ENCODE measurements around the gene CDCA5. TPM values are rescaled to one million over a fixed set of nuclear protein-coding genes. Genes with fewer than 3 reads are reported as not detected.

CDCA5 gene
- total RNA-seq, 5 donors from 2014 or later (not counting 1 experiment from before 2014, with no cell fraction given): 1.2 to 4.2 (median 1.7) TPM

DNA sequence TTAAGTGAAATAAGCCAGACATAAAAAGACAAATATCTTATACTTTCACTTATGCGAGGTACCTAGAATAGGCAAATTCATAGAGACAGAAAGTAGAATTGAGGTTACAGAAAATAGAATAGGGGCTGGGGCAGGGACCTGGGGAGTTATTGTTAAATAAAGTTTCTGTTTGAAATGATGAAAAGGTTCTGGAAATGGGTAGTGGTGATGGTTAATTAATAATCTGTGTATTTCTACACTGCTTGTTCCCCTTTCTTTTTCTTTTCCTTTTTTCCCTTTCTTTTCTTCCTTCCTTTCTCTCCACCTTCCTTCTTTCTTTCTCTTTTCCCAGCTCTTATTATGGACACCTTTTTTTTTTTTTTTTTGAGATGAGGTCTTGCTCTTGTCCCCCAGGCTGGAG lies 28.3 kb downstream of the CDCA5 start:
- Mint-ChIP-seq H3K27ac (peak overlapping the region in 1 of 2 donors; percentile 16), H3K36me3 (no peaks in the 10 kb centered on the region), H3K4me3 (no peak overlapping the region), H3K4me1 (peaks cover 15 to 19% (median 18%) of the 10 kb centered on the region in 3 donors), H3K9me3 (no peaks in the 10 kb centered on the region), H3K27me3 (no peaks in the 10 kb centered on the region)
- WGBS (ENCODE audit: insufficient coverage): no CpG with 5 or more reads among the region's 1 CpG
- no peaks in the 10 kb centered on the region for H3K36me3 ChIP-seq (ENCODE audit: control insufficient read depth in 2 of 2, extremely low read depth in 1 of 2, insufficient read depth in 1 of 2, low read length in 1 of 2)
- H3K4me3 ChIP-seq (ENCODE audit: control insufficient read depth in 1 of 2, extremely low read depth in 1 of 2, low read length in 1 of 2): no peak overlapping the region
- peaks cover 0 to 17% of the 10 kb centered on the region in 2 experiments for H3K27me3 ChIP-seq (replicated peaks in 1 of 2; ENCODE audit: control insufficient read depth in 2 of 2, extremely low read depth in 1 of 2, insufficient read depth in 2 of 2, low read length in 1 of 2)
- no peak for DNase-seq
- H3K27ac ChIP-seq (ENCODE audit: low read length): no peak overlapping the region
- CTCF ChIA-PET: no interaction called here
- no peak for ATAC-seq (replicated peaks in 1 of 4)
- H3K4me1 ChIP-seq (ENCODE audit: control insufficient read depth in 1 of 2, extremely low read depth in 1 of 2, insufficient read depth in 2 of 2, low read length in 2 of 2): peaks cover 8 to 17% of the 10 kb centered on the region in 2 experiments
- POLR2A ChIA-PET: no interaction called here
- H3K9me3 ChIP-seq: no peaks in the 10 kb centered on the region

GRCh38 chr11:65053827-65054508 lies 29.9 kb downstream of the CDCA5 start:
- POLR2A ChIA-PET: no interaction called here

GRCh38 chr11:65051398-65051858 lies 32.4 kb downstream of the CDCA5 start:
- H3K27me3 Mint-ChIP-seq: no peaks in the 10 kb centered on the region
- DNase-seq (no peak), ATAC-seq (replicated peaks in 1 of 4) (no peak)
- Histone ChIP-seq H3K36me3 (ENCODE audit: control insufficient read depth in 2 of 2, extremely low read depth in 1 of 2, insufficient read depth in 1 of 2, low read length in 1 of 2) (no peaks in the 10 kb centered on the region), H3K27ac (ENCODE audit: low read length) (no peak overlapping the region), H3K27me3 (replicated peaks in 1 of 2; ENCODE audit: control insufficient read depth in 2 of 2, extremely low read depth in 1 of 2, insufficient read depth in 2 of 2, low read length in 1 of 2) (peaks cover 0 to 13% of the 10 kb centered on the region in 2 experiments), H3K9me3 (no peaks in the 10 kb centered on the region), H3K4me3 (ENCODE audit: control insufficient read depth in 1 of 2, extremely low read depth in 1 of 2, low read length in 1 of 2) (no peak overlapping the region), H3K4me1 (ENCODE audit: control insufficient read depth in 1 of 2, extremely low read depth in 1 of 2, insufficient read depth in 2 of 2, low read length in 2 of 2) (peaks cover 8 to 36% of the 10 kb centered on the region in 2 experiments)
- ChIA-PET POLR2A (no interaction called here), CTCF (no interaction called here)
- no peaks in the 10 kb centered on the region for H3K36me3 Mint-ChIP-seq
- H3K4me1 Mint-ChIP-seq: peaks cover 28 to 36% (median 29%) of the 10 kb centered on the region in 3 donors
- 86% methylated on average over 4 of the region's 9 CpGs for WGBS (ENCODE audit: insufficient coverage)
- H3K9me3 Mint-ChIP-seq: no peaks in the 10 kb centered on the region
- no peak overlapping the region for H3K27ac Mint-ChIP-seq
- H3K4me3 Mint-ChIP-seq: no peak overlapping the region

More at GRCh38 chr11:65053827-65054508, 29.9 kb downstream of the CDCA5 start:
- no peaks in the 10 kb centered on the region for H3K9me3 Mint-ChIP-seq
- Histone ChIP-seq H3K27me3 (replicated peaks in 1 of 2; ENCODE audit: control insufficient read depth in 2 of 2, extremely low read depth in 1 of 2, insufficient read depth in 2 of 2, low read length in 1 of 2) (peaks cover 0 to 17% of the 10 kb centered on the region in 2 experiments), H3K4me3 (ENCODE audit: control insufficient read depth in 1 of 2, extremely low read depth in 1 of 2, low read length in 1 of 2) (peak overlapping the region in 1 of 2 donors; percentile 4), H3K4me1 (ENCODE audit: control insufficient read depth in 1 of 2, extremely low read depth in 1 of 2, insufficient read depth in 2 of 2, low read length in 2 of 2) (peaks cover 8 to 17% of the 10 kb centered on the region in 2 experiments), H3K9me3 (no peaks in the 10 kb centered on the region), H3K27ac (ENCODE audit: low read length) (peak overlapping the region; percentile 19), H3K36me3 (ENCODE audit: control insufficient read depth in 2 of 2, extremely low read depth in 1 of 2, insufficient read depth in 1 of 2, low read length in 1 of 2) (no peaks in the 10 kb centered on the region)
- CTCF ChIA-PET: no interaction called here
- H3K4me1 Mint-ChIP-seq: peaks cover 15 to 19% (median 18%) of the 10 kb centered on the region in 3 donors
- ATAC-seq (replicated peaks in 1 of 4) (peak; percentile 48 to 89 (median 64)), DNase-seq (peak in 26 of 35 experiments; percentile 9 to 65 (median 22))
- H3K27ac Mint-ChIP-seq: peak overlapping the region; percentile 87 to 90
- H3K4me3 Mint-ChIP-seq: peak overlapping the region; percentile 60 to 73 (median 68)
- H3K27me3 Mint-ChIP-seq: no peaks in the 10 kb centered on the region
- WGBS (ENCODE audit: insufficient coverage): 17% methylated on average over 8 of the region's 8 CpGs
- no peaks in the 10 kb centered on the region for H3K36me3 Mint-ChIP-seq

- H3K27ac ChIP-seq (ENCODE audit: low read length): no peak overlapping the region
- H3K36me3 Mint-ChIP-seq: peaks cover 8% of the 10 kb centered on the region
- peaks cover 0 to 1% of the 10 kb centered on the region in 2 experiments for H3K27me3 ChIP-seq (replicated peaks in 1 of 2; ENCODE audit: control insufficient read depth in 2 of 2, extremely low read depth in 1 of 2, insufficient read depth in 2 of 2, low read length in 1 of 2)
- ChIA-PET POLR2A (no interaction called here), CTCF (no interaction called here)
- H3K4me3 Mint-ChIP-seq: peak overlapping the region; percentile 78 to 83 (median 82)
- H3K27me3 Mint-ChIP-seq: no peaks in the 10 kb centered on the region
- peaks cover 0 to 13% of the 10 kb centered on the region in 2 donors for H3K36me3 ChIP-seq (ENCODE audit: control insufficient read depth in 2 of 2, extremely low read depth in 1 of 2, insufficient read depth in 1 of 2, low read length in 1 of 2)
- no peaks in the 10 kb centered on the region for H3K9me3 Mint-ChIP-seq
- peaks cover 0 to 30% of the 10 kb centered on the region in 2 experiments for H3K4me1 ChIP-seq (ENCODE audit: control insufficient read depth in 1 of 2, extremely low read depth in 1 of 2, insufficient read depth in 2 of 2, low read length in 2 of 2)
- H3K9me3 ChIP-seq: no peaks in the 10 kb centered on the region
- ATAC-seq (replicated peaks in 1 of 4): peak; percentile 66 to 69 (median 68)
- 40% methylated on average over 27 of the region's 56 CpGs for WGBS (ENCODE audit: insufficient coverage)
- DNase-seq: peak in 13 of 35 experiments; percentile 6 to 38 (median 20)
- peaks cover 20 to 29% (median 23%) of the 10 kb centered on the region in 3 donors for H3K4me1 Mint-ChIP-seq
- H3K27ac Mint-ChIP-seq: peak overlapping the region; percentile 80 to 94
- peak overlapping the region in 1 of 2 donors; percentile 47 for H3K4me3 ChIP-seq (ENCODE audit: control insufficient read depth in 1 of 2, extremely low read depth in 1 of 2, low read length in 1 of 2)
Observed at GRCh38 chr11:65047581-65048422, 36.0 kb downstream of the CDCA5 start.

DNA sequence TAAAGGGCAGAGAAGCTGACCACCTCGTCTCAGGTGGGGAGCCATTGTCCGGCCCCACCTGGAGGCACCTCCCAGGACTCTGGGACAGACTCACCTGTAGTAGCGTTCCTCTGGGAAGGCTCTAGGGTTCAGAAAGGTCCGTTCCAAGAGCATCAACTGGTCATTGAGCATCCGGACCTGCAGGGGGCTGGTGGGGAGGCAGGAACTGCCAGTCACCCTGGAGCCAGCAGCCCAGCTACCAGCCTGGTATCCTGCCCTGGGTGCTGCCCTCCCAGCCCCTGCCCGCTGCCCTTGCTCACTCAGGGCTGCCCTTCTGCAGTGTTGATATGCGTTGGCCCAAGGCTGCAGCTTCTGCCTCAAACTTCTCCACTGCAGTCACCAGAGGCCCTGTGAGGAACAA lies 38.1 kb downstream of the CDCA5 start:
- ATAC-seq (replicated peaks in 1 of 4): no peak
- Mint-ChIP-seq H3K4me3 (no peak overlapping the region), H3K4me1 (peaks cover 24 to 39% (median 31%) of the 10 kb centered on the region in 3 donors), H3K27ac (peak overlapping the region in 1 of 2 donors; percentile 94), H3K27me3 (no peaks in the 10 kb centered on the region), H3K36me3 (peaks cover 8% of the 10 kb centered on the region), H3K9me3 (no peaks in the 10 kb centered on the region)
- H3K4me3 ChIP-seq (ENCODE audit: control insufficient read depth in 1 of 2, extremely low read depth in 1 of 2, low read length in 1 of 2): no peak overlapping the region
- H3K4me1 ChIP-seq (ENCODE audit: control insufficient read depth in 1 of 2, extremely low read depth in 1 of 2, insufficient read depth in 2 of 2, low read length in 2 of 2): peaks cover 0 to 42% of the 10 kb centered on the region in 2 experiments
- CTCF ChIA-PET: no interaction called here
- peaks cover 0 to 13% of the 10 kb centered on the region in 2 donors for H3K36me3 ChIP-seq (ENCODE audit: control insufficient read depth in 2 of 2, extremely low read depth in 1 of 2, insufficient read depth in 1 of 2, low read length in 1 of 2)
- no peak for DNase-seq
- H3K27me3 ChIP-seq (replicated peaks in 1 of 2; ENCODE audit: control insufficient read depth in 2 of 2, extremely low read depth in 1 of 2, insufficient read depth in 2 of 2, low read length in 1 of 2): no peaks in the 10 kb centered on the region
- no peaks in the 10 kb centered on the region for H3K9me3 ChIP-seq
- 99% methylated on average over 7 of the region's 7 CpGs for WGBS (ENCODE audit: insufficient coverage)
- no peak overlapping the region for H3K27ac ChIP-seq (ENCODE audit: low read length)
- POLR2A ChIA-PET: no interaction called here

DNA sequence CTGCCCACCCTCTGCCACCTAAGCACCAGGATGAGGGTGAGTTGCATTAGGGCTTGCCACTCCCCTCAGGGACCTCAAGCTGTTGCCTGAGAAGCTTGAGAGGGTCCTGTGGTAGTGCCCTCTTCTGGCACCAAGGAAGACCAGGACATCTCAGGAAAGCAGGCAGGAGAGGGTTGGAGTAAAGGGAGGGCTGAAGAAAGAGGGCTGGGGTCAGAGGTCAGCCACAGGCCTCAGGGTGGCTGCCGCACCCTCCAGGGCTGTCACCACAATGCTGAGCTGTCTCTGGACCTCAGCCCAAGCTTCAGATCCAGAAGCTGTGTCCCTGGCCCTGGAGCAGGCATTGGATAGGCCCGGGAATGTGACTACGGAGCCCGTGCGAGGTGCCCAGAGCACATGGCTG lies 38.8 kb downstream of the CDCA5 start:
- H3K27ac Mint-ChIP-seq: no peak overlapping the region
- ATAC-seq (replicated peaks in 1 of 4): no peak
- Histone ChIP-seq H3K9me3 (no peaks in the 10 kb centered on the region), H3K36me3 (ENCODE audit: control insufficient read depth in 2 of 2, extremely low read depth in 1 of 2, insufficient read depth in 1 of 2, low read length in 1 of 2) (peaks cover 0 to 13% of the 10 kb centered on the region in 2 donors), H3K27me3 (replicated peaks in 1 of 2; ENCODE audit: control insufficient read depth in 2 of 2, extremely low read depth in 1 of 2, insufficient read depth in 2 of 2, low read length in 1 of 2) (no peaks in the 10 kb centered on the region), H3K27ac (ENCODE audit: low read length) (no peak overlapping the region), H3K4me1 (ENCODE audit: control insufficient read depth in 1 of 2, extremely low read depth in 1 of 2, insufficient read depth in 2 of 2, low read length in 2 of 2) (peaks cover 0 to 49% of the 10 kb centered on the region in 2 experiments), H3K4me3 (ENCODE audit: control insufficient read depth in 1 of 2, extremely low read depth in 1 of 2, low read length in 1 of 2) (no peak overlapping the region)
- peaks cover 8% of the 10 kb centered on the region for H3K36me3 Mint-ChIP-seq
- no peak overlapping the region for H3K4me3 Mint-ChIP-seq
- POLR2A ChIA-PET: no interaction called here
- no peaks in the 10 kb centered on the region for H3K9me3 Mint-ChIP-seq
- peaks cover 24 to 43% (median 35%) of the 10 kb centered on the region in 3 donors for H3K4me1 Mint-ChIP-seq
- CTCF ChIA-PET: no interaction called here
- no peak for DNase-seq
- no peaks in the 10 kb centered on the region for H3K27me3 Mint-ChIP-seq
- 93% methylated on average over 5 of the region's 5 CpGs for WGBS (ENCODE audit: insufficient coverage)
